GM12878 (cell line): ENCODE data around the gene AKAP11. TPM values are rescaled to one million over a fixed set of nuclear protein-coding genes. Genes with fewer than 3 reads are reported as not detected.

Experiments used
- ATAC-seq: fragments of 200-7000 bp; cut with Tn5 transposase; 3 replicates; pipeline ENCODE4 v1.9.1; 2020; ENCODE audit warnings: mild to moderate bottlenecking, moderate library complexity
- BruUV-seq: library from RNA; stranded (reverse); fragments of 400-500 nt; replicated peaks from 2 replicates; lab custom pipeline; 2021; lab: Mats Ljungman, UMichigan
- CTCF ChIA-PET: fragments of 300-600 bp; sonication (Branson Sonifier 250); formaldehyde crosslinking; extraction: SDS; loops from one replicate; lab custom pipeline; 2021; ENCODE audit warnings: inconsistent platforms; lab: Yijun Ruan, JAX
- POLR2A ChIA-PET: fragments of 350-600 bp; formaldehyde crosslinking; extraction: SDS; loops from one replicate; lab custom pipeline; 2021; ENCODE audit warnings: inconsistent platforms; lab: Charles Lee
- RAD21 ChIA-PET: fragments of 300-600 bp; sonication (Branson Sonifier 250); formaldehyde crosslinking; loops from one replicate; lab custom pipeline; 2023; ENCODE audit warnings: antibody characterized with exemption; ENCODE audit not compliant: unreplicated experiment; lab: Charles Lee
- SMC1A ChIA-PET: fragments of 300-600 bp; sonication (Branson Sonifier 250); formaldehyde crosslinking; loops from one replicate; lab custom pipeline; 2023; ENCODE audit not compliant: unreplicated experiment, uncharacterized antibody; lab: Charles Lee
- DNase-seq: peaks from one replicate; pipeline ENCODE4 v3.0.0-alpha.2; 2011; ENCODE audit warnings: low read depth, low spot score
- FAIRE-seq: peaks from 3 replicates; lab custom pipeline; 2011; peaks lifted over from hg19 to GRCh38; lab: Jason Lieb, UNC
- H2AFZ ChIP-seq: 2 replicates; pipeline ENCODE4 v1.6.0; 2011; ENCODE audit warnings: low read depth, low read length, control low read depth; ENCODE audit not compliant: control insufficient read depth
- H3K27ac ChIP-seq: 2 replicates; pipeline ENCODE4 v1.5.1; 2011; ENCODE audit warnings: control low read depth; ENCODE audit not compliant: control insufficient read depth, insufficient read depth
- H3K27me3 ChIP-seq, 2 experiments: replicated peaks in 1 of 2; 2 replicates each; pipeline versions ENCODE4 v1.6.0 to v1.6.1; 2011; ENCODE audit warnings: low read length in 1 of 2; ENCODE audit not compliant: control insufficient read depth in 2 of 2, insufficient read depth in 2 of 2
- H3K36me3 ChIP-seq, 2 experiments: 2 replicates each; pipeline ENCODE4 v1.5.1; 2011; ENCODE audit warnings: low read length in 1 of 2; ENCODE audit not compliant: control insufficient read depth in 2 of 2, insufficient read depth in 2 of 2
- H3K4me1 ChIP-seq: 2 replicates; pipeline ENCODE4 v1.6.1; 2011; ENCODE audit warnings: mild to moderate bottlenecking, low read length, moderate library complexity, mixed read lengths; ENCODE audit not compliant: control insufficient read depth, insufficient read depth
- H3K4me2 ChIP-seq: 2 replicates; pipeline ENCODE4 v1.6.0; 2011; ENCODE audit warnings: control low read depth; ENCODE audit not compliant: control insufficient read depth, insufficient read depth
- H3K4me3 ChIP-seq: fragments of 200-600 bp; sonication (generic); 2 replicates; pipeline ENCODE4 v1.5.1; 2016
- H3K79me2 ChIP-seq: 2 replicates; pipeline ENCODE4 v1.6.0; 2011; ENCODE audit warnings: low read length; ENCODE audit not compliant: control insufficient read depth, insufficient read depth
- H3K9ac ChIP-seq: 2 replicates; pipeline ENCODE4 v1.8.0; 2011; ENCODE audit warnings: low read length, control low read depth, mixed read lengths; ENCODE audit not compliant: control insufficient read depth, insufficient read depth
- H3K9me3 ChIP-seq: replicated peaks from 3 replicates; pipeline ENCODE4 v1.5.1; 2011; ENCODE audit warnings: mild to moderate bottlenecking, low read length; ENCODE audit not compliant: control insufficient read depth, insufficient read depth
- H4K20me1 ChIP-seq: 2 replicates; pipeline ENCODE4 v1.6.0; 2011; ENCODE audit not compliant: control insufficient read depth, insufficient read depth
- BCL11A ChIP-seq: IDR thresholded peaks from 2 replicates; pipeline ENCODE4 v1.6.1; 2011; ENCODE audit warnings: low read depth, low read length
- BCLAF1 ChIP-seq: fragments of 450-650 bp; IDR thresholded peaks from 2 replicates; pipeline ENCODE4 v1.6.1; 2017; ENCODE audit warnings: antibody characterized with exemption, mild to moderate bottlenecking, moderate library complexity
- CBFB ChIP-seq: IDR thresholded peaks from 2 replicates; pipeline ENCODE4 v1.6.1; 2016; ENCODE audit warnings: antibody characterized with exemption, low read depth
- E2F4 ChIP-seq: IDR thresholded peaks from 2 replicates; pipeline ENCODE4 v1.6.1; 2012; ENCODE audit warnings: low read depth, low read length, improper control_type of control experiment
- HDGF ChIP-seq: fragments of 450-650 bp; IDR thresholded peaks from 2 replicates; pipeline ENCODE4 v1.6.1; 2016; ENCODE audit warnings: antibody characterized with exemption
- MXI1 ChIP-seq: fragments of 150-350 bp; IDR thresholded peaks from 2 replicates; pipeline ENCODE4 v1.6.1; 2011; ENCODE audit warnings: low read depth, mild to moderate bottlenecking, inconsistent platforms, low read length, improper control_type of control experiment
- SP1 ChIP-seq: IDR thresholded peaks from one replicate; pipeline ENCODE4 v1.6.1; 2011; ENCODE audit warnings: low read depth, low read length
- SPI1 ChIP-seq: IDR thresholded peaks from 2 replicates; pipeline ENCODE4 v1.6.1; 2011; ENCODE audit warnings: low read depth, mild to moderate bottlenecking, low read length, moderate library complexity, borderline replicate concordance; ENCODE audit not compliant: insufficient read depth
- TARDBP ChIP-seq: IDR thresholded peaks from 2 replicates; pipeline ENCODE4 v1.6.1; 2016; ENCODE audit warnings: borderline replicate concordance
- WGBS: methylation state at CpG from one replicate; pipeline ENCODE4 v1.1.6; 2016; ENCODE audit warnings: low lambda C conversion rate; ENCODE audit not compliant: insufficient replicate concordance, insufficient coverage; ENCODE audit errors: missing lambda C conversion rate; 5-methylcytosine and 5-hydroxymethylcytosine counted together
- in situ Hi-C: fragments of 300-500 bp; cut with MboI; formaldehyde crosslinking; loops from 9 replicates; pipeline ENCODE4 v1.14.3; 2018; ENCODE audit warnings: mixed read lengths
- intact Hi-C: fragments of 100-400 bp; cut with micrococcal nuclease; formaldehyde crosslinking; loops from one replicate; pipeline ENCODE4 v1.14.2; 2022; ENCODE audit not compliant: unreplicated experiment
- polyA plus RNA-seq, 11 experiments: library from polyadenylated mRNA; depleted of rRNA in 4 of 11; unstranded in 6 of 11; stranded (reverse) in 5 of 11; fragments of >200 nt; fragmentation: Nextera tagmentation in 4 of 11; fragmentation: Illumina TruSeq in 1 of 11; extraction: Ambion mirVana in 4 of 11; extraction: Trizol in 1 of 11; gene quantifications; 1 replicate in 1 of 11; 2 replicates in 10 of 11; pipeline versions ENCODE4 v1.2.1 to v1.2.3, GENCODE V29; 2011 to 2016; ENCODE audit warnings: inconsistent platforms in 2 of 11, missing spikeins in 2 of 11, low read depth in 1 of 11
- total RNA-seq, 4 experiments: library from RNA; depleted of rRNA in 3 of 4; stranded (reverse); fragments of >200 nt in 3 of 4; fragmentation: Illumina TruSeq in 1 of 4; extraction: Trizol in 1 of 4; gene quantifications; 2 replicates each; pipeline versions ENCODE4 v1.2.1 to v1.2.3, GENCODE V29; 2013 to 2021
- TF ChIP-seq, protein P1 (sequence below): fragments of 450-650 bp; formaldehyde crosslinking; IDR thresholded peaks from 2 replicates; pipeline ENCODE4 v1.4.0; 2020; ENCODE audit warnings: mild to moderate bottlenecking, moderate library complexity
- TF ChIP-seq, protein P2 (sequence below): fragments of 450-650 bp; IDR thresholded peaks from 2 replicates; pipeline ENCODE4 v1.6.1; 2018; ENCODE audit warnings: mild to moderate bottlenecking, low read depth, moderate library complexity; ENCODE audit not compliant: partially characterized antibody

The AKAP11 gene
- total and polyA plus RNA-seq, 10 of the 15 experiments (the other 5 are each of a cell fraction or from before 2014, with no cell fraction given): 4.8 to 36.8 (median 17.9) TPM

GRCh38 chr13:42363941-42364612 is 92.1 kb downstream of the AKAP11 start (continued):
- no peak for TF ChIP-seq BCLAF1

- RAD21 ChIA-PET: interaction anchor here (1.0 to 1.9 kb wide), 3 partner anchors 9 to 31 kb away, joined by 3 to 7 read pairs (median 4); no protein-coding TSS in a partner anchor
- DNase-seq (no peak), FAIRE-seq (no peak), ATAC-seq (no peak)
- Histone ChIP-seq H3K9ac (no peak overlapping the region), H3K27ac (no peak overlapping the region), H3K36me3 (no peaks in the 10 kb centered on the region), H4K20me1 (no peaks in the 10 kb centered on the region), H3K27me3 (no peaks in the 10 kb centered on the region), H3K4me3 (no peak overlapping the region), H3K79me2 (no peaks in the 10 kb centered on the region), H3K4me2 (no peak overlapping the region), H3K4me1 (peaks cover 14% of the 10 kb centered on the region), H2AFZ (peak overlapping the region; percentile 41), H3K9me3 (no peaks in the 10 kb centered on the region)
- in situ Hi-C loops: no loop called here
- no TSS peak for BruUV-seq
- CTCF ChIA-PET: interaction anchor here (0.7 to 2.0 kb wide), 5 partner anchors 8 to 114 kb away, joined by 3 to 11 read pairs (median 6); no protein-coding TSS in a partner anchor
- POLR2A ChIA-PET: interaction anchor here (1.0 to 1.6 kb wide), 2 partner anchors 9 to 14 kb away, joined by 3 to 5 read pairs; no protein-coding TSS in a partner anchor
- SMC1A ChIA-PET: interaction anchor here (0.7 to 1.9 kb wide), 13 partner anchors 9 to 113 kb away, joined by 3 to 8 read pairs (median 5); no protein-coding TSS in a partner anchor
- 72% methylated on average over 2 of the region's 2 CpGs for whole genome bisulfite sequencing
- intact Hi-C loops: no loop called here
- TF ChIP-seq CBFB (no peak), HDGF (no peak), SP1 (no peak), SPI1 (no peak), TARDBP (no peak), E2F4 (no peak), MXI1 (no peak), BCL11A (no peak)
- TF ChIP-seq, protein P1, sequence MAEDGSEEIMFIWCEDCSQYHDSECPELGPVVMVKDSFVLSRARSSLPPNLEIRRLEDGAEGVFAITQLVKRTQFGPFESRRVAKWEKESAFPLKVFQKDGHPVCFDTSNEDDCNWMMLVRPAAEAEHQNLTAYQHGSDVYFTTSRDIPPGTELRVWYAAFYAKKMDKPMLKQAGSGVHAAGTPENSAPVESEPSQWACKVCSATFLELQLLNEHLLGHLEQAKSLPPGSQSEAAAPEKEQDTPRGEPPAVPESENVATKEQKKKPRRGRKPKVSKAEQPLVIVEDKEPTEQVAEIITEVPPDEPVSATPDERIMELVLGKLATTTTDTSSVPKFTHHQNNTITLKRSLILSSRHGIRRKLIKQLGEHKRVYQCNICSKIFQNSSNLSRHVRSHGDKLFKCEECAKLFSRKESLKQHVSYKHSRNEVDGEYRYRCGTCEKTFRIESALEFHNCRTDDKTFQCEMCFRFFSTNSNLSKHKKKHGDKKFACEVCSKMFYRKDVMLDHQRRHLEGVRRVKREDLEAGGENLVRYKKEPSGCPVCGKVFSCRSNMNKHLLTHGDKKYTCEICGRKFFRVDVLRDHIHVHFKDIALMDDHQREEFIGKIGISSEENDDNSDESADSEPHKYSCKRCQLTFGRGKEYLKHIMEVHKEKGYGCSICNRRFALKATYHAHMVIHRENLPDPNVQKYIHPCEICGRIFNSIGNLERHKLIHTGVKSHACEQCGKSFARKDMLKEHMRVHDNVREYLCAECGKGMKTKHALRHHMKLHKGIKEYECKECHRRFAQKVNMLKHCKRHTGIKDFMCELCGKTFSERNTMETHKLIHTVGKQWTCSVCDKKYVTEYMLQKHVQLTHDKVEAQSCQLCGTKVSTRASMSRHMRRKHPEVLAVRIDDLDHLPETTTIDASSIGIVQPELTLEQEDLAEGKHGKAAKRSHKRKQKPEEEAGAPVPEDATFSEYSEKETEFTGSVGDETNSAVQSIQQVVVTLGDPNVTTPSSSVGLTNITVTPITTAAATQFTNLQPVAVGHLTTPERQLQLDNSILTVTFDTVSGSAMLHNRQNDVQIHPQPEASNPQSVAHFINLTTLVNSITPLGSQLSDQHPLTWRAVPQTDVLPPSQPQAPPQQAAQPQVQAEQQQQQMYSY (CRISPR knock-in tag): no peak
- TF ChIP-seq, protein P2, sequence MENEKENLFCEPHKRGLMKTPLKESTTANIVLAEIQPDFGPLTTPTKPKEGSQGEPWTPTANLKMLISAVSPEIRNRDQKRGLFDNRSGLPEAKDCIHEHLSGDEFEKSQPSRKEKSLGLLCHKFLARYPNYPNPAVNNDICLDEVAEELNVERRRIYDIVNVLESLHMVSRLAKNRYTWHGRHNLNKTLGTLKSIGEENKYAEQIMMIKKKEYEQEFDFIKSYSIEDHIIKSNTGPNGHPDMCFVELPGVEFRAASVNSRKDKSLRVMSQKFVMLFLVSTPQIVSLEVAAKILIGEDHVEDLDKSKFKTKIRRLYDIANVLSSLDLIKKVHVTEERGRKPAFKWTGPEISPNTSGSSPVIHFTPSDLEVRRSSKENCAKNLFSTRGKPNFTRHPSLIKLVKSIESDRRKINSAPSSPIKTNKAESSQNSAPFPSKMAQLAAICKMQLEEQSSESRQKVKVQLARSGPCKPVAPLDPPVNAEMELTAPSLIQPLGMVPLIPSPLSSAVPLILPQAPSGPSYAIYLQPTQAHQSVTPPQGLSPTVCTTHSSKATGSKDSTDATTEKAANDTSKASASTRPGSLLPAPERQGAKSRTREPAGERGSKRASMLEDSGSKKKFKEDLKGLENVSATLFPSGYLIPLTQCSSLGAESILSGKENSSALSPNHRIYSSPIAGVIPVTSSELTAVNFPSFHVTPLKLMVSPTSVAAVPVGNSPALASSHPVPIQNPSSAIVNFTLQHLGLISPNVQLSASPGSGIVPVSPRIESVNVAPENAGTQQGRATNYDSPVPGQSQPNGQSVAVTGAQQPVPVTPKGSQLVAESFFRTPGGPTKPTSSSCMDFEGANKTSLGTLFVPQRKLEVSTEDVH: no peak
Measured at GRCh38 chr13:42364613-42365000, 92.7 kb downstream of the AKAP11 start.
